Pancreas (tissue), 10 donors: Measurements from ENCODE around the gene ATG2B. TPM values are rescaled to one million over a fixed set of nuclear protein-coding genes. Genes with fewer than 3 reads are reported as not detected.

Source experiments
- ATAC-seq, 4 donors: fragments of 200-7000 bp; cut with Tn5 transposase; one replicate each; pipeline versions ENCODE4 v1.8.0 to v1.9.1; 2020; ENCODE audit warnings: mild to moderate bottlenecking in 4 of 4, moderate library complexity in 4 of 4
- DNase-seq, 6 donors: peaks; one replicate each; pipeline ENCODE4 v3.0.0-alpha.2; 2020
- FAIRE-seq: peaks from 2 replicates; lab custom pipeline; 2012; peaks lifted over from hg19 to GRCh38; lab: Jason Lieb, UNC
- H3K27ac ChIP-seq, 4 donors: fragments of 200-600 bp; sonication (generic); 1 replicate in 3 of 4; 2 replicates in 1 of 4; pipeline versions ENCODE4 v1.5.0 to v1.8.0; 2020
- H3K27me3 ChIP-seq, 4 donors: fragments of 200-600 bp; one replicate each; pipeline ENCODE4 v1.8.0; 2021
- H3K36me3 ChIP-seq, 3 donors: fragments of 200-600 bp; sonication (generic) in 1 of 3; one replicate each; pipeline versions ENCODE4 v1.5.0 to v1.8.0; 2020 to 2021
- H3K4me1 ChIP-seq, 3 donors: fragments of 200-600 bp; one replicate each; pipeline ENCODE4 v1.8.0; 2021
- H3K4me3 ChIP-seq, 4 donors: fragments of 200-600 bp; sonication (generic) in 2 of 4; one replicate each; pipeline versions ENCODE4 v1.5.0 to v1.8.0; 2020 to 2021
- H3K9me3 ChIP-seq, 4 donors: fragments of 200-600 bp; one replicate each; pipeline ENCODE4 v1.8.0; 2021
- whole genome bisulfite sequencing, 2 donors: extraction: QIAGEN DNeasy Blood & Tissue Kit; methylation state at CpG; one replicate each; pipeline ENCODE4 v1.1.7; 2013; 5-methylcytosine and 5-hydroxymethylcytosine counted together
- intact Hi-C, 3 donors: fragments of 100-400 bp; cut with DNase I; formaldehyde crosslinking; loops; one replicate each; pipeline versions ENCODE4 v1.11.1 to v1.14.2; 2022
- polyA plus RNA-seq, 2 donors: library from polyadenylated mRNA; stranded (reverse); fragments of 200-250 nt; gene quantifications; one replicate each; pipeline ENCODE4 v1.2.3, GENCODE V29; 2013
- total RNA-seq, 6 donors: library from RNA; stranded (reverse); fragmentation: NEBNext Ultra II Directional in 4 of 6; extraction: Animal tissue kit (Norgen Biotek cat#: 25700) in 4 of 6; gene quantifications; one replicate each; pipeline versions ENCODE4 v1.2.1 to v1.2.4, GENCODE V29; 2021 to 2023
- TF ChIP-seq, protein P1 (sequence below), 4 donors: fragments of 200-600 bp; sonication (generic) in 3 of 4; IDR thresholded peaks; one replicate each; pipeline versions ENCODE4 v1.5.0 to v1.8.0; 2021; ENCODE audit warnings: antibody characterized with exemption in 4 of 4
- donor health status: healthy with polysubstance abuse.
- donor health status: DM: no; HTN: no; CAD: no; lungs with moderate emphysema.
- donor health status: DM: no; HTN: no; CAD: no.
- donor health status: control.
- donor health status: control.
- donor health status: Bipolar disorder and iron deficiency.
- donor health status: DM: yes; HTN: yes; CAD: no.
- donor health status: DM: no; HTN: no; CAD: no.
- donor health status: DM: no; HTN: no; CAD: no.
- donor health status: DM: yes; HTN: yes; CAD: no.

ATG2B gene, protein sequence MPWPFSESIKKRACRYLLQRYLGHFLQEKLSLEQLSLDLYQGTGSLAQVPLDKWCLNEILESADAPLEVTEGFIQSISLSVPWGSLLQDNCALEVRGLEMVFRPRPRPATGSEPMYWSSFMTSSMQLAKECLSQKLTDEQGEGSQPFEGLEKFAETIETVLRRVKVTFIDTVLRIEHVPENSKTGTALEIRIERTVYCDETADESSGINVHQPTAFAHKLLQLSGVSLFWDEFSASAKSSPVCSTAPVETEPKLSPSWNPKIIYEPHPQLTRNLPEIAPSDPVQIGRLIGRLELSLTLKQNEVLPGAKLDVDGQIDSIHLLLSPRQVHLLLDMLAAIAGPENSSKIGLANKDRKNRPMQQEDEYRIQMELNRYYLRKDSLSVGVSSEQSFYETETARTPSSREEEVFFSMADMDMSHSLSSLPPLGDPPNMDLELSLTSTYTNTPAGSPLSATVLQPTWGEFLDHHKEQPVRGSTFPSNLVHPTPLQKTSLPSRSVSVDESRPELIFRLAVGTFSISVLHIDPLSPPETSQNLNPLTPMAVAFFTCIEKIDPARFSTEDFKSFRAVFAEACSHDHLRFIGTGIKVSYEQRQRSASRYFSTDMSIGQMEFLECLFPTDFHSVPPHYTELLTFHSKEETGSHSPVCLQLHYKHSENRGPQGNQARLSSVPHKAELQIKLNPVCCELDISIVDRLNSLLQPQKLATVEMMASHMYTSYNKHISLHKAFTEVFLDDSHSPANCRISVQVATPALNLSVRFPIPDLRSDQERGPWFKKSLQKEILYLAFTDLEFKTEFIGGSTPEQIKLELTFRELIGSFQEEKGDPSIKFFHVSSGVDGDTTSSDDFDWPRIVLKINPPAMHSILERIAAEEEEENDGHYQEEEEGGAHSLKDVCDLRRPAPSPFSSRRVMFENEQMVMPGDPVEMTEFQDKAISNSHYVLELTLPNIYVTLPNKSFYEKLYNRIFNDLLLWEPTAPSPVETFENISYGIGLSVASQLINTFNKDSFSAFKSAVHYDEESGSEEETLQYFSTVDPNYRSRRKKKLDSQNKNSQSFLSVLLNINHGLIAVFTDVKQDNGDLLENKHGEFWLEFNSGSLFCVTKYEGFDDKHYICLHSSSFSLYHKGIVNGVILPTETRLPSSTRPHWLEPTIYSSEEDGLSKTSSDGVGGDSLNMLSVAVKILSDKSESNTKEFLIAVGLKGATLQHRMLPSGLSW (N-terminal part only)
- total RNA-seq (10 to 100 TPM; 14.9 to 23.4 (median 21.0) TPM), polyA plus RNA-seq (10 to 100 TPM in 1 of 2 donors, 1 to 10 TPM in 1; 7.4 to 10.7 TPM)

DNA sequence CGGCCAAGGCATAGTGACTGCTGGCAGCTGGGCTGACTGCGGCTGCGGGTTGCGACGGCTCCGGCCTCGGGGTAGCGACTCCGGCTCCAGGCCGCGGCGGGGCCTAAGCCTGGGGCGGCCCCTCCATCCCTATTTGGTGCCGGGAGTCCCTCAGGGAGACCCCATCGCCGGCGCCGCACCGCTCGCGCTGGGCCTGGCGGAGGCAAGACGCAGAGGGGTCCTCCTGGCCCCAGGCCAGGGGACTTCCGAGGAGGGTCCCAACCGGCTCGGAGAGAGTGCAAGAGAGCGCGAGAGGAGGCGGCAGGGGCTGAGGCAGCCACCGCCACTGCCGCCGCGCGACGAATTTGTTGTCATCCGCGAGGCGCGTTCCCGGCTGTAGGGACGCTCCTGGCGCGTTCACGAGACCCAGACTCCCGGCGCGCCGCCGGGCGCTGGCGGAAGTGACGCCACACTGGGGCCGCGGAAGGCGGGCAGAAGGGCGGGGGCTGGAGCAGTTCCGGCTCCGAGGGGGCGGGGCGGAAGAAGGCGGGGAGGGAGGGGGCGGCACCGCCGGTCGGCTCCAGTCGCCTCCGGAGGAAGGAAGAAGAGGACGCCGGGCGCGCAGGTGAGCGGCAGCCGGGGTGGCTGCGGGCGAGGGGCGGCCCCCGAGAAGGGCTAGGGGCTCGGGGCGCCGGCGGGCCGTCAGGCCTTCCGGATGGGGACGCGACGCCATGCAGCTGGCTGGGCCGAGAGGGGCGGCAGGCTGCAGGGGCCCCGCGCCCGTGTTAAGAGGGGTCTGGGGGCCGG, at the start of gene ATG2B, which contains the start of gene GSKIP:
ATG2B (minus strand) TSS at position 377 of the 786 bp plus-strand sequence; CDS start at position 12, 365 bp downstream.
GSKIP (plus strand) TSS at position 562 of the 786 bp plus-strand sequence. CDS start 18,722 bp downstream, outside the sequence.
- FAIRE-seq (no peak), DNase-seq (peak; percentile 93 to 98 (median 96)), ATAC-seq (peak; percentile 91 to 97 (median 93))
- Histone ChIP-seq H3K4me3 (peak within 1 kb of the TSS; percentile 80 to 97 (median 93)), H3K9me3 (no peaks in the 10 kb centered on the region), H3K36me3 (no peaks in the 10 kb centered on the region), H3K4me1 (peaks cover 8 to 28% (median 22%) of the 10 kb centered on the region in 3 donors), H3K27ac (peak within 1 kb of the TSS; percentile 92 to 99 (median 95)), H3K27me3 (no peaks in the 10 kb centered on the region)
- intact Hi-C loops: no loop called here
- 0 to 1% methylated on average over 59 to 92 of the region's 92 CpGs for WGBS, 2 donors
- TF ChIP-seq, protein P1, sequence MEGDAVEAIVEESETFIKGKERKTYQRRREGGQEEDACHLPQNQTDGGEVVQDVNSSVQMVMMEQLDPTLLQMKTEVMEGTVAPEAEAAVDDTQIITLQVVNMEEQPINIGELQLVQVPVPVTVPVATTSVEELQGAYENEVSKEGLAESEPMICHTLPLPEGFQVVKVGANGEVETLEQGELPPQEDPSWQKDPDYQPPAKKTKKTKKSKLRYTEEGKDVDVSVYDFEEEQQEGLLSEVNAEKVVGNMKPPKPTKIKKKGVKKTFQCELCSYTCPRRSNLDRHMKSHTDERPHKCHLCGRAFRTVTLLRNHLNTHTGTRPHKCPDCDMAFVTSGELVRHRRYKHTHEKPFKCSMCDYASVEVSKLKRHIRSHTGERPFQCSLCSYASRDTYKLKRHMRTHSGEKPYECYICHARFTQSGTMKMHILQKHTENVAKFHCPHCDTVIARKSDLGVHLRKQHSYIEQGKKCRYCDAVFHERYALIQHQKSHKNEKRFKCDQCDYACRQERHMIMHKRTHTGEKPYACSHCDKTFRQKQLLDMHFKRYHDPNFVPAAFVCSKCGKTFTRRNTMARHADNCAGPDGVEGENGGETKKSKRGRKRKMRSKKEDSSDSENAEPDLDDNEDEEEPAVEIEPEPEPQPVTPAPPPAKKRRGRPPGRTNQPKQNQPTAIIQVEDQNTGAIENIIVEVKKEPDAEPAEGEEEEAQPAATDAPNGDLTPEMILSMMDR (IDR thresholded peaks at IDR 0.05): no peak

DNA sequence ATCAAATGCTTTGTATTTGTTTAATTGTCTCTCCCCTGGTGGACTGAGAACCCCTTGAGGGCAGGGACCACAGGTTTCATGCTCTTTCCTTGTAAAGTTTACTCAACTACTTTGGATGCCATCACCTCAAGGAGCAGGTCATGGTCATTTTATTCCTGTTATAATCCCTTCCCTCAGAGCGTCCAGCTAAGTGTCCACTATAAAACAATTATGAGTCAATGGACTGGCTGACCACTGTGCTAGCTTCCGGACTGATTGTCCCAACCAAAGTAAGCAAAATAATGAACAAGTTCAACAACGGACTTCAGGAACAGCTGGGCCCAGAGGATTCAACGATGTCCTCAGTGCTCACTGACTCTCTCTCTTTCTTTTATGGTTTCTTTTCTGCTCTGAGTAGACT, 47.0 kb upstream of the ATG2B start:
- FAIRE-seq: no peak
- H3K36me3 ChIP-seq: no peaks in the 10 kb centered on the region
- intact Hi-C loops: loop anchor here in 1 of 3 donors (10.0 kb wide), 1 partner anchor 105 kb away; no protein-coding TSS in a partner anchor

GRCh38 chr14:96409701-96410100, 46.6 kb upstream of the ATG2B start:
- Histone ChIP-seq H3K4me1 (no peaks in the 10 kb centered on the region), H3K4me3 (no peak overlapping the region), H3K27me3 (no peaks in the 10 kb centered on the region), H3K36me3 (no peaks in the 10 kb centered on the region), H3K9me3 (no peaks in the 10 kb centered on the region), H3K27ac (no peak overlapping the region)
- intact Hi-C loops: loop anchor here in 1 of 3 donors (10.0 kb wide), 1 partner anchor 105 kb away; no protein-coding TSS in a partner anchor
- WGBS, 2 donors: 44 to 48% methylated on average over 9 of the region's 9 CpGs
- TF ChIP-seq, protein P1 (IDR thresholded peaks at IDR 0.05): no peak
- DNase-seq: peak in 2 of 6 donors; percentile 28 to 37
- FAIRE-seq: no peak
- ATAC-seq: peak; percentile 23 to 59 (median 46)

More for the DNA sequence above, 47.0 kb upstream of the ATG2B start:
- WGBS, 2 donors: 85 to 92% methylated on average over 4 of the region's 4 CpGs
- Histone ChIP-seq H3K4me3 (no peak overlapping the region), H3K27ac (no peak overlapping the region), H3K4me1 (no peaks in the 10 kb centered on the region), H3K27me3 (no peaks in the 10 kb centered on the region), H3K9me3 (no peaks in the 10 kb centered on the region)
- DNase-seq: no peak
- ATAC-seq: no peak
- TF ChIP-seq, protein P1 (IDR thresholded peaks at IDR 0.05): no peak

GRCh38 chr14:96408608-96409007, 45.5 kb upstream of the ATG2B start:
- intact Hi-C loops: no loop called here

More at GRCh38 chr14:96408608-96409007, 45.5 kb upstream of the ATG2B start:
- FAIRE-seq (no peak), DNase-seq (no peak), ATAC-seq (no peak)
- WGBS, 2 donors: 83 to 91% methylated on average over 12 of the region's 12 CpGs
- H3K9me3 ChIP-seq: no peaks in the 10 kb centered on the region
- TF ChIP-seq, protein P1 (IDR thresholded peaks at IDR 0.05): no peak
- no peak overlapping the region for H3K27ac ChIP-seq
- no peak overlapping the region for H3K4me3 ChIP-seq
- no peaks in the 10 kb centered on the region for H3K27me3 ChIP-seq
- no peaks in the 10 kb centered on the region for H3K36me3 ChIP-seq
- no peaks in the 10 kb centered on the region for H3K4me1 ChIP-seq
